ENCODE results near the gene KIFC1.
"Not testable (repeated sequence)": the region's sequence is repeated elsewhere in the genome, so short reads cannot be mapped to it uniquely, and the experiment has no call there.

KIFC1 gene

DNA sequence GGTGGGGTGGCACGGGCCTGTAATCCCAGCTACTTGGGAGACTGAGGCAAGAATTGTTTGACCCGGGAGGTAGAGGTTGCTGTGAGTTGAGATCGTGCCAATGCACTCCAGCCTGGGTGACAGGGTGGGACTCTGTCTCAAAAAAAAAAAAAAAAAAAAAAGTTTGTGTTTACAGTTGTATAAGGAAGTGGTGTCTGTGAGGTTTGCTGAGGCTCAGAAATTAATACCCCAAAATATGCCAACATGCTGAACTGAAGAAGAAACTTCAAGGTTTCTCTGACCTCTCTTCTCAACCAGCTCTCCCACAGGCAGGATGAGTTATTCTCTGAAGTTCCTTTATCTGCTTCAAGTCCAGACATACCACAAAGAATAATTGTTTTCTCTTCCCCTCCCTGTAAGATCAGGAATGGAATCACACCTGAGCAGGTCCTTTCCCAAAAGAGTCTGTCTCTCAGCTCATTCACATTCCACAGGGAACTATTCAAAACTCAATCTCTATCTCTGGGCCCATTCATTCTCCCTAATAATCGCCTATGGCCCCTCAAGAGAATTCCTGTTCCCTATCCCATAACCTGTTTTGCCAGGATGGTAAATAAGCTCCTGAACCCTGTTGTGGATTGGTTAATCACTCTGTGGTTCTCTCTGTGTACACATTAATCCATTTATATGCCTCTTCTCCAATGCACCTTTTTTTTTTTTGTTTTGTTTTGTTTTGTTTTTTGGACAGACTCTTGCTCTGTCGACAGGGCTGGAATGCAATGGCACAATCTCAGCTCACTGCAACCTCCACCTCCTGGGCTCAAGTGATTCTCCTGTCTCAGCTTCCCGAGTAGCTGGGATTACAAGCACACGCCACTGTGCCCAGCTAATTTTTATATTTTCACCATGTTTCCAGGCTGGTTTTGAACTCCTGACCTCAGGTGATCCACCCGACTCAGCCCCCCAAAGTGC is 17.4 kb upstream of the KIFC1 start:
- DNase-seq (ENCODE audit: low spot score) (no peak), FAIRE-seq (no peak)

DNA sequence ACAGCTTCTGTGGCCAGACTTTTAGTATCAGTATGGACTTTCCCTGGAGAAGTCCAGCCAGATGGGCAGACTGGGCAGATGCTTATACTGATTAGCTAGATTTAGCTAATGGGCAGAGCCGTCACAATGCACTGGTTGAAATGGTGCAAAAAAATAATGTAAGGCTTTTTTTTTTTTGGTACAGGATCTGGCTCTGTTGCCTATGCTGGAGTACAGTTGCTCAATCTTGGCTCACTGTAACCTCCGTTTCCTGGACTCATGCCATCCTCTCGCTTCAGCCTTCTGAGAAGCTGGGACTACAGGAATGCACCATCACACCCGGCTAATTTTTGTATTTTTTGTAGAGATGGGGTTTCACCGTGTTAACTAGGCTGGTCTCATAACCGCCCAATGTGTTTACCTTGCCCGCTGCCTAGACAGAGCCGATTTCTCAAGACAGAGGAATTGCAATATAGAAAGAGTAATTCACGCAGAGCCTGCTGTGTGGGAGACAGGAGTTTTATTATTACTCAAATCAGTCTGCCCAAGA is 16.4 kb upstream of the KIFC1 start:
- DNase-seq (ENCODE audit: low spot score), result no peak

DNA sequence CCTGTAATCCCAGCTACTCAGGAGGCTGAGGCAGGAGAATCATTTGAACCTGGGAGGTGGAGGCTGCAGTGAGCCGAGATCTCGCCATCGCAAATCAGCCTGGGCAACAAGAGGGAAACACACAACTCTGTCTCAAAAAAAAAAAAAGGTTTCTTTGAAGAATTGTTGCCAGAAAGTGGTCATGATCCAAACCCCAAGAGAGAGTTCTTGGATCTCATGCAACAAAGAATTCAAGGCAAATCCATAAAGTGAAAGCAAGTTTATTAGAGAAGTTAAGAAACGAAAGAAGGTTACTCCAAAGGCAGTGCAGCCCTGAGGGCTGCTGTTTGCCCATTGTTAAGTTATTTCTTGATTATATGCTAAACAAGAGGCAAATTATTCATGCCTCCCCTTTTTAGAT is 14.5 kb upstream of the KIFC1 start:
- no peak for FAIRE-seq

More for the DNA sequence above, 16.4 kb upstream of the KIFC1 start:
- no peak for FAIRE-seq

DNA sequence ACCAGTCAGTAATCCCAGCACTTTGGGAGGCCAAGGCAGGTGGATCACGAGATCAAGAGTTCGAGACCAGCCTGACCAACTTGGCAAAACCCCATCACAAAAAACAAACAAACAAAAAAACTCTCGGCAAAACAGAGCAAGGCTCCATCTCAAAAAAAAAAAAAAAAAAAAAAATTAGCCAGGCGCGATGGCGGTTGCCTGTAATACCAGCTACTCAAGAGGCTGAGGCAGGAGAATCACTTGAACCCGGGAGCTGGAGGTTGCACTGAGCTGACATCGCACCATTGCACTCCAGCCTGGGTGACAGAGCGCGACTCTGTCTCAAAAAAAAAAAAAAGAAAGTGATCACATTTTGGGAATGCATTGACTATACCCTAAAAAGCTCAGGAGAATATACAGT is 12.4 kb upstream of the KIFC1 start:
- not testable (repeated sequence) for DNase-seq (ENCODE audit: low spot score); FAIRE-seq

More for the DNA sequence above, 14.5 kb upstream of the KIFC1 start:
- DNase-seq (ENCODE audit: low spot score), result no peak

DNA sequence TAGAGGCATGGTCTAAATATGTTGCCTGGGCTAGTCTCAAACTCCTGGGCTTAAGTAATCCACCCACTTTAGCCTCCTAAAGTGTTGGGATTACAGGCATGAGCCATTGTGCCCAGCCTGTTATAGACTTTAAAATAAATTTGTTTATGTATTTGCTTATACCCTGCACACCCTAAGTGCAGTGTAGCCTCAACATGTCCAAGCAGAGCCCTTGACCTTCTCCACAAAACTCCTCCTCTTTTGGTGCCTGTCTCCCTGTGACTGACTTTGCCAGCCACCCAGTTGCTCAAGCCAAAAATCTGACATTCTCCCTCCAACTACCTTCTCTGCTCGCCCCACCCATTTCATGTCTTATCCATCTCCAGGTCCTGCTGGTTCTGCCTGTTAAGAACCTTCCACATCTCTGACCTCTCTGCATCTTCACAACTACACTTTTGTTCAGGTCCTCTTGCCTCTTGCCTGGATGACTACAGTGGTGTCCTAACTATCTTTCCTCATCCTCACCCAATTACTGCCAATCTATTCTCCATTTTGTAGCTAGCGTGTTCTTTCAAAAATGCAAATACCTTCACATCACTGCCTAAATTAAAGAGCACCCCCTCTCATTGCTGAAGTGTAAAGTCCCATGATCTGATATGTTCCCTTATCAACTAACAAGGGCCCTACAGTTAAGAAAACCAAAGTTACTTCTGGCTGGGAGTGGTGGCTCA is 11.2 kb upstream of the KIFC1 start:
- no peak for FAIRE-seq
- no peak for DNase-seq (ENCODE audit: low spot score)

DNA sequence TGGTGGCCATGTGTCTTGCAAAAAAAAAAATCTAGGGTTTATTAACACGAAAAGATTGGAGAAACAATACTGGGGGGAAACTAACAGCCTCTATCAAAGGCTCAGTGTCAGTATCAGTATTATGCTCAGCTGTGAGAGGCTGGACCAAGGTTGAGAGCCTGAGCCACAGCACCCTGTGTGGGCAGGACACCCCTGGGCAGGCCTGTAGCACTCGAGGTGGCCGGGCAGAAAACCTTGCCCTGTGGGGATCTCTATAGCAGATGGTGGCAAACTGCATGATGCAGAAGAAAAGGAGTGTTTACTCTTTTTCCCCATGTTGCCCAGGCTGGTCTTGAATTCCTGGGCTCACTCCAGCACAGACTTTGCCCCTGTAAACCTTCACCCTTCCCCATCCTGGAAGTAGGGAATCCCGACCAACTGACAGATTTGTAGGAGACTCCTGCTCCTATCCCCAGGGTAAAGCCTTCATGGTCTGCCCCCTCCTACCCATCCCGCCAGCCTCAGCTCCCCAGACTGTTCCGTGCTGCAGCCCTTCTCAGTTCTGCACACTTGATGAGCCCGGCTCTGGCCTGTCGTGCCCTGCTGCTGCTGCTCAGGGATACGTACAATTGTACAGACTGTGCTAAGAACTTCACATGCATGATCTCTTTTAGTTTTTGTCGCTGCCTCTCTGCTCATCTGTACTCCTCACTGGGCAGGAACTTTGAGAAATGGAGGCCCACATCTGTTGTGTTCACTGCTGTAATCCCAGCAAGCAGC is 8.0 kb upstream of the KIFC1 start:
- DNase-seq (ENCODE audit: low spot score), result no peak
- FAIRE-seq, result no peak

DNA sequence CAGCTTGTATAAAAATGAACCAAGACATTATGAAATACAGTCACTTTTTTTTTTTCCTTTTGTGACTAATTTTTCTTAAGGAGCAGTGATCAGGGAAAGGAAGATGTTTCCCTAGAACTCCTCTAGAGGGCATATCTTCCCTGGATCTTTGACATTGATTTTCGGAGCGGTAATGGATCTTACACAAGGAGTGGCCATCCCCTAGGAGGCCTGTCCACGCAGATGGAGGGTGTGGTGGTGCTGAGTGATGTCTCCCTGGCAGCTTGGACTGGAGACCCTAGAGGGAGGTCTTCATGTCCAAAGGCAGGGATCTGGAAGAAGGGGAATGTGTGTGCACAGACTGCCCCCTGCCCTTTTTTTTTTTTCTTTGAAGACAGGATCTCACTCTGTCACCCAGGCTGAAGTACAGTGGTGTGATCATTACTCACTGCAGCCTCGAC is 7.0 kb upstream of the KIFC1 start:
- FAIRE-seq (no peak), DNase-seq (ENCODE audit: low spot score) (peak; percentile 16)

DNA sequence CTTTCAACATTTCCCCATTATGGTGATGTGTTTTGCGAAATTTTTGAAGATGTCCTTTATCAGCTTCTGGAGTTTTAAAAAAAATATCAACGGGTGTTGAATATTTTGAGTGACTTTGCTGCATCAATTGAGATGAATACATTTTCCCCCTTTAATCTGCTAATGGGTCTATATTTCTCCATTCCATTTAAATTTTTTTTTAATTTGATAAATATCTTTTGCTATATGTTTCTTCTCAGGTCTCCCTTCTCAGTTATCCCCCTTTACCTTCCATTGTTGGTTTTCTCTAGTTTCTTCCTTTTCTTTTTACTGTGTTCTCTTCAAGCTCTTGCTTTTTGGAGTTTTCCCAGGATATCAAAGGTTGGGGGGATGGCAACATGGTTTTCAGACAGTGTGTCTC is 1.4 kb upstream of the KIFC1 start:
- DNase-seq (ENCODE audit: low spot score) (no peak), FAIRE-seq (no peak)

DNA sequence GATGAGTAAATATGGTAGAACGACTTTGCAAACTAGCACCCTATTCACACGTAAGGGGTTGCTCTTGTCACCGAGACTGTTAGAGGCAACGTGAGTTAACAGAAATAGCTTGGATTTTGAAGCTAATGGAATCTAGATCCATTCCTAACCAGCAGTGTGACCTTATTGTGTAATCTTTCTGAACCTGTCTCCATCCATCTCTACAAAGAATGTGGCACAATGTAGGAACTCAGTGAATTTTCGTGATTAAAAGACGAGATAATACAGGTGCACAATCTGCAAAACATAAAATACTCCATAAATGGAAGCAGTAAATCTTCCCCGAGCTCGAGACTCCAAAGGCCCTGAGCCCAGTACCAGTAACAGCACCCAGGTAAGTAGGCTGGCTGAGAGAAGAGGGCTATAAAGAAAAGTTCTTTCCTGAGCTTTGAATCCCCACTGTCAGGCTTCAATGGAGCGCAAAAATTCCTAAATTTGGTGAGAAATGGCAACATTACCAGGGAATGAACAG is 801 bp upstream of the KIFC1 start:
- DNase-seq (ENCODE audit: low spot score) (no peak), FAIRE-seq (no peak)

DNA sequence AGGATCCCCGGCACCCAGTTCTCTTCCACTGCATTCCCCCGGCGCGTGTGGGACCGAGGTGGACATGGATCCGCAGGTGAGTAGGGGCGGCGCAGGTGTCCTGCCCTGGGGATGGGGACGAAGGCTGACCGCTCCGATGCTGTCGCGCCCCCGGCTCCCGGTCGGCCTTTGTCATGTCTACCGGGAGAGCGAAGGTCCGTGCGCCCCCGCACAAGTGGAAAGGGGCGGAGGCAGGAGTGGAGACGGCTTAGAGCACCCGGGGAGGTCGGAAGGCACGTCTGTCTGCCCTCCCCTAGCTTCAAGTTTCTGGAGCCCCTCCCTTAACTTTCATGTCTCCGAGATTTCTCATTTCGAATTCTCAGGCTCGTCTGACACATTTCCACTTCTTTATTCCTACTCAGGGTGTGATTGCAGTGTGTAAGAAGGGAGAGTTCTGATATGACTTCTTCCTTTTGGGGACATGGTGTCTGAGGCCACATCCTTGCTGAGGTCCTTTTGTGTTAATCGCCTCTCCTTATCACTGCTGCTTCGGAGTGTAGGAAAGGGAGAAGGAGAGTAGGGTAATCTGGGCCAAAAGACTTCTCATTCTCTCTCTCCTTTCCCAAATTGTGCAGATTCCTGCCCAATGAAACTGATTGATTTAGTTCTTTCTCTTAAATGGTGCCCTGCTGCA is 435 bp downstream of the KIFC1 start:
- FAIRE-seq, result no peak
- no peak for DNase-seq (ENCODE audit: low spot score)

DNA sequence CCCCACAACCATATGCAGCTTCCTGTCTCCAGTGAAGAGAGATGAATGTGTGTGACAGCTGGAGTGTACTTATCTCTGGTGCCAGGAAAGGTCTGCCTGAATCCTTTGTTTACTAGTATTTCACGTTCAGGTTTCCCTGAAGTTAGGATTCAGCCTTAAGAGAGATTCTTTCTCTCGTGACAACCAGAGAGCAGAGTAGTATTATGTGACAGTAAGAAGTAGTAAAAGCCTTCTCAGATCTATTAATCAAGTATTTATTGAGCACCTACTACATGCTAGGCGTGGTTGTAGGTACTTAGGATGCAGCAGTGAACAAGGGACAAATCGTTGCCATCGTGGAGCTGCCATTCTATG is 949 bp downstream of the KIFC1 start:
- no peak for FAIRE-seq

DNA sequence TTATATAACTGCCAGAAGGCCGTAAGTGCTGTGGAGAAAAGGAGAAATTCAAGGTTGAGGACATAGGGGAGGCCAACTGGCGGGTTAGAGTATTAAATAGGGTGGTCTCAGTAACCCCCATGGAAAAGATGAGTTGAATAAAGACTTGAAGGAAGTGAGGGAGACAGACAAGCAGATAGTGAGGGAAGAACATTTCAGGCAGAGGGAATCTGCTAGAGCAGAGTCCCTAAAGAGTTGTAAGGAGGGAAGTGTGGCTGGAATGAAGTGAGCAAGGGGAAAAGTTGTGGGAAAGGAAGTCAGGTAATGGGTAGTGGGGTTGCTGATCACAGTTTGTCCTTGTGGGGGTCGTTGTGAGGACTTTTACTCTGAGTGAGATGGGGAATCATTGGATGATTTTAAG is 1.4 kb downstream of the KIFC1 start:
- FAIRE-seq (no peak), DNase-seq (ENCODE audit: low spot score) (no peak)

More for the DNA sequence above, 949 bp downstream of the KIFC1 start:
- DNase-seq (ENCODE audit: low spot score), result no peak

DNA sequence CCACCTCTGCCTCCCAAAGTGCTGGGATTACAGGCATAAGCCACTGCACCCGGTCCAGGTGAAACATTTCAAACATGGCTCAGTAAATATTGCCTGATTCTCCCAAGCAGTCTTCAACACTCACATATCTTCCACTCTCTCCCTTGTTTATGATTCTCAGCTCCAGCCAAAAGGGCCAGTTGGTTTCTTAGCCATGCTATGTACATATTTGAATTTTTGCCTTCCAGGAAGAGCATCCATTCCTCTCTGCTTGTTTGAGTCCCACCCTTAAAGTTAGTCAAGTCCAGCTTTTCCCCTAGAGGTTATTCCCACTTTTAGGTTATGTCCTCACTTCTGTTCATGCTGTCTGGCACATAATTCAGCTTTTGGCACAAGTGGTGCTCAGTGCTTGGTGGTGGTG is 5.9 kb downstream of the KIFC1 start:
- no peak for DNase-seq (ENCODE audit: low spot score)

DNA sequence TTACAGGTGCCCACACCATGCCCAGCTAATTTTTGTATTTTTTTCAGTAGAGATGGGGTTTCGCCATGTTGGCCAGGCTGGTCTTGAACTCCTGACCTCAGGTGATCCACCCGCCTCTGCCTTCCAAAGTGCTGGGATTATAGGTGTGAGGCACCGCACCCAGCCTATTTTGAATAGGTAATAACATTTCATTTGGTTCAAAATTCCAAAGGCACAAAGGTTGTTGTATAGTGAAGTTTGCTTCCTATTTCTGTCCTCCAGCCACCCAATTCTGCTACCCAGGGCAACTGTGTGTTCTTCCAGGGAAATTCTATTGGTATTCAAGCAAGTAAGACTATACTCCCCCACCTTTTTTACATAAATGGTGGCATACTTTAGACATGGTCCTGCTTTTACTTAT is 7.0 kb downstream of the KIFC1 start:
- DNase-seq (ENCODE audit: low spot score); FAIRE-seq: not testable (repeated sequence)

More for the DNA sequence above, 5.9 kb downstream of the KIFC1 start:
- no peak for FAIRE-seq

DNA sequence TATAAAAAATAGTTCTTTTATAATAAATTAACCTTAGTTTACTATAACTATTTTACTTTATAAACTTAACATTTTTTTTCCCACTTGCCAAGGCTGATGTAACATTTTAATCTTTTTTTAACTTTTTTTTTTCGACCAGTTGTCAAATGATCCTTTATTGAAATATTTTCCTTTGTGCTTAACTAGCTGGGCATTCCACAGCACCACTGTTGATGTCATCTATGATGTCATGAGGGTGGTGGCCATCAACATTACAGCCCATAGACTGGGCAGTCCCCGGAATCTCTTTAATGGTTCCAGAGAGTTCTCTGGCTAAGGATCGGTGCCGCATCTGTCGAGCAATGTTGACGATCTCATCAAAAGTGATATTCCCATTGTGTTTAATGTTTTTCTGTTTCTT is 8.3 kb downstream of the KIFC1 start:
- DNase-seq (ENCODE audit: low spot score); FAIRE-seq: not testable (repeated sequence)

DNA sequence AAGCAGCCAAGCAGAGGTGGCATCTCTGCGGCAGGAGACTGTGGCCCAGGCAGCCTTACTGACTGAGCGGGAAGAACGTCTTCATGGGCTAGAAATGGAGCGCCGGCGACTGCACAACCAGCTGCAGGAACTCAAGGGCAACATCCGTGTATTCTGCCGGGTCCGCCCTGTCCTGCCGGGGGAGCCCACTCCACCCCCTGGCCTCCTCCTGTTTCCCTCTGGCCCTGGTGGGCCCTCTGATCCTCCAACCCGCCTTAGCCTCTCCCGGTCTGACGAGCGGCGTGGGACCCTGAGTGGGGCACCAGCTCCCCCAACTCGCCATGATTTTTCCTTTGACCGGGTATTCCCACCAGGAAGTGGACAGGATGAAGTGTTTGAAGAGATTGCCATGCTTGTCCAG is 13.3 kb downstream of the KIFC1 start:
- DNase-seq (ENCODE audit: low spot score) (no peak), FAIRE-seq (no peak)

DNA sequence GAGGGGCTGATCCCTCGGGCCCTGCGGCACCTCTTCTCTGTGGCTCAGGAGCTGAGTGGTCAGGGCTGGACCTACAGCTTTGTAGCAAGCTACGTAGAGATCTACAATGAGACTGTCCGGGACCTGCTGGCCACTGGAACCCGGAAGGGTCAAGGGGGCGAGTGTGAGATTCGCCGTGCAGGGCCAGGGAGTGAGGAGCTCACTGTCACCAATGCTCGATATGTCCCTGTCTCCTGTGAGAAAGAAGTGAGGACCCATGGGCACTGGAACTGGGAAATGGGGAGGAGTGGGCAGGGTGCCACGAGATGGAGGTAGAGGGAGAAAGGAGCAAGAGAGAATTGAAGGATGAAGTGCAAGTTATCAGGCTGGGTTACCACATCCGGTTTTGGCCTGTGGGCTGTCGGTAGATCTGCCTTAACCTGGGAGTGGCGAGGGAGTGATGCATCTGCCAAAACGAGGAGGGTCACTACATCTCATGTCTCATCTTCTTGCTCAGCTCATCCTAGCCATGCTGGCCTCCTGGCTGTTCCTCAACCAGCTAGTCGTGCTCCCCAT is 13.8 kb downstream of the KIFC1 start:
- FAIRE-seq (no peak), DNase-seq (ENCODE audit: low spot score) (no peak)

DNA sequence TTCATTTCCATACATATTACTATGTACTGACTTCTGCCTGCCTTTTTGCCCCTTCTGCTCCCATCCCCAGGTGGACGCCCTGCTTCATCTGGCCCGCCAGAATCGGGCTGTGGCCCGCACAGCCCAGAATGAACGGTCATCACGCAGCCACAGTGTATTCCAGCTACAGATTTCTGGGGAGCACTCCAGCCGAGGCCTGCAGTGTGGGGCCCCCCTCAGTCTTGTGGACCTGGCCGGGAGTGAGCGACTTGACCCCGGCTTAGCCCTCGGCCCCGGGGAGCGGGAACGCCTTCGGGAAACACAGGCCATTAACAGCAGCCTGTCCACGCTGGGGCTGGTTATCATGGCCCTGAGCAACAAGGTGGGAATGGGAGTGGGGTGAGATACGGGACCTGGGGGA is 14.5 kb downstream of the KIFC1 start:
- DNase-seq (ENCODE audit: low spot score) (no peak), FAIRE-seq (no peak)

DNA sequence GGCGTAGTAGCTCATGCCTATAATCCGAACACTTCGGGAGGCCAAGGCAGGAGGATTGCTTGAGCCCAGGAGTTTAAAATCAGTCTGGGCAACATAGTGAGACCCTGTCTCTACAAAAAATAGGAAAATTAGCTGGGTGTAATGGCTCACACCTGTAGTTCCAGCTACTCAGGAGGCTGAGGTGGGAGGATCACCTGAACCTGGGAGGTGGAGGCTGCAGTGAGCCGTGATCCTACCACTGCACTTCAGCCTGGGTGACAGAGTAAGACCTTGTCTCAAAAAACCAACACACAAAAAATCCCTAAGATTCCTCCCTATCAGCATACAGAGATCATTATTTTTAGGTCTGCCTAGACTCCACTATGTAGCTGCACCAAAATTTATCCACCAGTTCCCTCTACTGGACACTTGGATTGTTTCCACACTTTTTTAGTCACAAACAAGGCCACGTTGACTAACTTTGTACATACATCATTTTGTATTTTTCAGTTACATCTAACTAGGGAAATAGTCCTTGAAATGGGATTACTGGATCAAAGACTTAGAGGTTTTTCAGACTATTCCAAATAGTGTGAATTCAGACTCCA is 15.6 kb downstream of the KIFC1 start:
- FAIRE-seq (no peak), DNase-seq (ENCODE audit: low spot score) (no peak)

Data from RCC 7860 (cell line).